Adrenal gland (tissue), 12 donors: ENCODE data around the gene ARID5B. TPM values are rescaled to one million over a fixed set of nuclear protein-coding genes. Genes with fewer than 3 reads are reported as not detected.
A peak's percentile ranks its signal among the peaks of the same experiment; 100 is the strongest.

Source experiments
- DNase-seq, 7 donors: peaks; one replicate each; pipeline ENCODE4 v3.0.0-alpha.2; 2019 to 2020
- H3K27ac ChIP-seq, 5 donors: fragments of 200-600 bp; sonication (generic) in 4 of 5; 1 replicate in 3 of 5; 2 replicates in 2 of 5; pipeline versions ENCODE4 v1.5.1 to v1.8.0; 2016 to 2020; ENCODE audit warnings: mild to moderate bottlenecking in 1 of 5
- H3K27me3 ChIP-seq: fragments of 200-600 bp; 2 replicates; pipeline ENCODE4 v1.8.0; 2021
- H3K36me3 ChIP-seq, 2 donors: fragments of 200-600 bp; replicated peaks in 1 of 2; 1 replicate in 1 of 2; 2 replicates in 1 of 2; pipeline versions ENCODE4 v1.5.1 to v1.8.0; 2018 to 2022
- H3K4me1 ChIP-seq, 2 donors: fragments of 200-600 bp; replicated peaks in 1 of 2; 1 replicate in 1 of 2; 2 replicates in 1 of 2; pipeline versions ENCODE4 v1.5.1 to v1.8.0; 2018 to 2021
- H3K4me3 ChIP-seq, 4 donors: fragments of 200-600 bp; sonication (generic) in 3 of 4; one replicate each; pipeline ENCODE4 v1.5.1; 2016 to 2018
- H3K9me3 ChIP-seq, 3 donors: fragments of 200-600 bp; sonication (generic) in 1 of 3; replicated peaks in 1 of 3; 1 replicate in 2 of 3; 2 replicates in 1 of 3; pipeline versions ENCODE4 v1.5.1 to v1.8.0; 2016 to 2021
- POLR2A ChIP-seq, 2 donors: fragments of 450-650 bp; IDR thresholded peaks; one replicate each; pipeline ENCODE4 v1.6.1; 2017; ENCODE audit warnings: antibody characterized with exemption in 2 of 2, mild to moderate bottlenecking in 2 of 2, moderate library complexity in 1 of 2
- WGBS, 4 donors: extraction: QIAGEN DNeasy Blood & Tissue Kit in 2 of 4; methylation state at CpG; one replicate each; pipeline versions ENCODE4 v1.1.5 to v1.1.7; 2013 to 2017; 5-methylcytosine and 5-hydroxymethylcytosine counted together
- intact Hi-C, 2 donors: fragments of 100-400 bp; cut with DNase I; formaldehyde crosslinking; loops; one replicate each; pipeline versions ENCODE4 v1.14.1 to v1.15.0; 2022 to 2023
- polyA plus RNA-seq, 3 donors: library from polyadenylated mRNA; stranded (reverse); fragments of 200-250 nt in 2 of 3; fragments of 350-450 nt in 1 of 3; fragmentation: Illumina TruSeq in 1 of 3; extraction: RNeasy Lipid Tissue Mini Kit (QIAGEN cat#74804) in 1 of 3; gene quantifications; one replicate each; pipeline ENCODE4 v1.2.3, GENCODE V29; 2013 to 2014
- total RNA-seq, 9 donors: library from RNA; depleted of rRNA in 4 of 9; stranded (reverse); fragments of >200 nt in 4 of 9; fragments of 120-200 nt in 1 of 9; fragmentation: NEBNext Ultra II Directional in 1 of 9; extraction: Animal tissue kit (Norgen Biotek cat#: 25700) in 1 of 9; gene quantifications; one replicate each; pipeline versions ENCODE4 v1.1.0 to v1.2.4, GENCODE V29; 2013 to 2023
- TF ChIP-seq, protein P1 (sequence below), 6 experiments: fragments of 450-650 bp in 4 of 6; fragments of 200-600 bp in 2 of 6; sonication (generic) in 1 of 6; IDR thresholded peaks; 1 replicate in 5 of 6; 2 replicates in 1 of 6; pipeline versions ENCODE4 v1.5.1 to v1.8.0; 2016 to 2021; ENCODE audit warnings: antibody characterized with exemption in 6 of 6, mild to moderate bottlenecking in 2 of 6, moderate library complexity in 1 of 6
- donor health status: healthy with polysubstance abuse.
- donor health status: Bipolar disorder and iron deficiency.
- donor health status: DM: yes; HTN: yes; CAD: no.
- donor health status: DM: no; HTN: no; CAD: no.
- donor health status: DM: no; HTN: no; CAD: no.
- donor health status: DM: yes; HTN: yes; CAD: no.

The ARID5B gene
- total and polyA plus RNA-seq, 12 donors = 5.7 to 42.4 (median 23.8) TPM

DNA sequence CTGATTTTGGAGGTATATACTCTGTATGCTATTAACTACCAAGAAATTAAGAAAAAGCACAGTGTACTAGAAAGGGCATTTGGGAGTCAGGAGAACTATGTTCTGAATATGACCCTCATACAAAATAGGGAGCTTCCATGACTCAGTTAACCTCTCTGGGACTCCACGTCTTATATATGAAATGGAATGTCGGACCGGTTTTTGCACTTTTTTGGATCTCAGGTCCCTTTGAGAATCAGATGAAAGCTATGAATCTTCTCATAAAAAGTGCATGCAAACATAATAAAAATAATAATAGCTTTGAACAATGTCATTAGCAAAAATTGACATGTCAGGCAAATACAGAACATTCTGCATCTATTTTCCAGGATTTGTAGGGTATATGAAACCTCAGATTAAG is 113.0 kb downstream of the ARID5B start:
- intact Hi-C loops = no loop called here
- Histone ChIP-seq H3K4me1 (peaks cover 12 to 14% of the 10 kb centered on the region in 2 donors), H3K36me3 (no peaks in the 10 kb centered on the region), H3K27ac (no peak overlapping the region), H3K27me3 (no peaks in the 10 kb centered on the region), H3K4me3 (no peak overlapping the region), H3K9me3 (no peaks in the 10 kb centered on the region)
- TF ChIP-seq, protein P1, sequence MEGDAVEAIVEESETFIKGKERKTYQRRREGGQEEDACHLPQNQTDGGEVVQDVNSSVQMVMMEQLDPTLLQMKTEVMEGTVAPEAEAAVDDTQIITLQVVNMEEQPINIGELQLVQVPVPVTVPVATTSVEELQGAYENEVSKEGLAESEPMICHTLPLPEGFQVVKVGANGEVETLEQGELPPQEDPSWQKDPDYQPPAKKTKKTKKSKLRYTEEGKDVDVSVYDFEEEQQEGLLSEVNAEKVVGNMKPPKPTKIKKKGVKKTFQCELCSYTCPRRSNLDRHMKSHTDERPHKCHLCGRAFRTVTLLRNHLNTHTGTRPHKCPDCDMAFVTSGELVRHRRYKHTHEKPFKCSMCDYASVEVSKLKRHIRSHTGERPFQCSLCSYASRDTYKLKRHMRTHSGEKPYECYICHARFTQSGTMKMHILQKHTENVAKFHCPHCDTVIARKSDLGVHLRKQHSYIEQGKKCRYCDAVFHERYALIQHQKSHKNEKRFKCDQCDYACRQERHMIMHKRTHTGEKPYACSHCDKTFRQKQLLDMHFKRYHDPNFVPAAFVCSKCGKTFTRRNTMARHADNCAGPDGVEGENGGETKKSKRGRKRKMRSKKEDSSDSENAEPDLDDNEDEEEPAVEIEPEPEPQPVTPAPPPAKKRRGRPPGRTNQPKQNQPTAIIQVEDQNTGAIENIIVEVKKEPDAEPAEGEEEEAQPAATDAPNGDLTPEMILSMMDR (IDR thresholded peaks at IDR 0.05) = no peak
- TF ChIP-seq POLR2A (IDR thresholded peaks at IDR 0.05) = no peak
- DNase-seq = no peak
- 95 to 99% (median 96%) methylated on average over 3 of the region's 3 CpGs for WGBS, 4 donors

DNA sequence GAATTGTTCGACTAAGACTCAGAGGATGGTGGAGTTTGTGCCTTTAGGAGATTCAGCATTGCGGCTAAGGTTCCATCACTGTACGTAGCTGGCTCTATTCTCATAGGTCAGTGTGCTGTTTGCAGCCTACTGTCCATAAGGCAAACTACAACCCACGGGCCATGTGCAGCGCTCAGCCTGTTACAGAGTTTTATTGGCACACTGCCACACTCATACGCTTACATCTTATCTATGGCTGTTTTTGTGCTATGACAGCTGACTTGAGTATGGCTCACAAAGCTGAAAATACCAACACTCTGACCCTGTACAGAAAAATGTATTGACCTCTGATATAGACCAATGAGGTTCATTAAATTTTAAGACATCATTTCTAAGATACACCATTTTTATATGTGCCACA is 114.5 kb downstream of the ARID5B start:
- H3K4me1 ChIP-seq = peaks cover 12 to 23% of the 10 kb centered on the region in 2 donors
- intact Hi-C loops = no loop called here
- H3K27ac ChIP-seq = no peak overlapping the region
- no peaks in the 10 kb centered on the region for H3K9me3 ChIP-seq
- no peaks in the 10 kb centered on the region for H3K27me3 ChIP-seq
- TF ChIP-seq POLR2A (IDR thresholded peaks at IDR 0.05) = no peak
- TF ChIP-seq, protein P1 (IDR thresholded peaks at IDR 0.05) = no peak
- peak in 1 of 7 donors; percentile 12 for DNase-seq
- 84 to 92% (median 87%) methylated on average over 6 of the region's 6 CpGs for WGBS, 4 donors
- H3K36me3 ChIP-seq = no peaks in the 10 kb centered on the region
- H3K4me3 ChIP-seq = no peak overlapping the region

DNA sequence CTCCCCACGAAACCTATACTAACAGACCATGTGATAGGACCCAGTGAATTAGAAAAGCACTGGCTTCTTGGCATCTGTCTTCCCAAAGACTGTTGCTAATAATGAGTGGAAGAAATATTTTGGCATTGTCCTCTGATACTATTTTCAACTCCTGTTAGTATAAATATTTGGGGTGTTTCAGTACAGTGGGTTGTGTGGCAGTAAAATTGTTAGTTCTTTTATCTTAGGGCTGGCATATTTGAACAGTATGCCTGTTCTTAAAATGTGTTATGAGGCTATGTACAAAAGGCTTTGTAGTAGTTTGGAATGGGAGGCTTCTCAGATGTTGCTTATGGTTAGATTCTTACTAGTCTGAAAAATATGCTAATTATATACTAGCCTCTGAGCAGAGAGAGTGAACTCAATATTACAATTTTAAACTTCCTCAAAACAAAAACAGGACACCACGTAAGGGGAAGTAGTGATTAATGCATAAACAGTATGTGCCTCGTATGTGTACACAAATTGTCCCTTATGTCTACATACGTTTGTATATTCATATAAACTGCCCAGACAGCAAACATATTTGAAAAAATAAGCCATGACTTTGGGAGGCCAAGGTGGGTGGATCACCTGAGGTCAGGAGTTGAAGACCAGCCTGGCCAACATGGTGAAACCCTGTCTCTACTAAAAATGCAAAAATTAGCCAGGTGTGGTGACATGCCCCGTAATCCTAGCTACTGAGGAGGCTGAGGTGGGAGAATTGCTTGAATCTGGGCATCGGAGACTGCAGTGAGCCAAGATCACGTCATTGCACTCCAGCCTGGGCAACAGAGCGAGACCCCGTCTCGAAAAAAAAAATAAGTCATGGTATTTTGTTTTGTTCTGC is 115.4 kb downstream of the ARID5B start:
- no peaks in the 10 kb centered on the region for H3K27me3 ChIP-seq
- intact Hi-C loops = no loop called here
- no peaks in the 10 kb centered on the region for H3K9me3 ChIP-seq
- 67 to 76% (median 75%) methylated on average over 10 of the region's 10 CpGs for WGBS, 4 donors
- no peaks in the 10 kb centered on the region for H3K36me3 ChIP-seq
- no peak for DNase-seq
- TF ChIP-seq, protein P1 (IDR thresholded peaks at IDR 0.05) = no peak
- TF ChIP-seq POLR2A (IDR thresholded peaks at IDR 0.05) = no peak
- no peak overlapping the region for H3K27ac ChIP-seq
- H3K4me1 ChIP-seq = peaks cover 12 to 23% of the 10 kb centered on the region in 2 donors
- no peak overlapping the region for H3K4me3 ChIP-seq

DNA sequence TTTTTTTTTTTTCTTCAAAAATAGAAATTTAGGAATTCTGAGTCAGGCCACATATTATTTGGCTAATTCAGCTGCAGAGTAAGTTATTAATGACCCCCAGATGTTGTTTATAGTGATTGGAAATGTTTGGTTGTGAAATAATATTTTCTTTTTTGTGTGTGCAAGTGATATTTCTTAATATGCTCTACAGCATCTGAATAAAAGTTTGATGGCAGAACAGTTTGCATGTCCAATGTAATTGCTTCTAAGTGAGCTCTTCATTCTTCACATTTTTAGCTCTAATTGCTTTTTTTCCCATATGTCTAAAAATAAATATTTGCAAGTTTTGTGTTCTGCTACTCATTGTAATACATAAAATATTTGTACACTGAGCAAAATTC is 116.0 kb downstream of the ARID5B start:
- Histone ChIP-seq H3K4me3 (no peak overlapping the region), H3K36me3 (no peaks in the 10 kb centered on the region), H3K9me3 (no peaks in the 10 kb centered on the region), H3K27ac (no peak overlapping the region), H3K27me3 (no peaks in the 10 kb centered on the region), H3K4me1 (peaks cover 12 to 23% of the 10 kb centered on the region in 2 donors)
- DNase-seq = no peak
- TF ChIP-seq POLR2A (IDR thresholded peaks at IDR 0.05) = no peak
- TF ChIP-seq, protein P1 (IDR thresholded peaks at IDR 0.05) = no peak
- intact Hi-C loops = no loop called here
